ENCODE measurements around the gene DCANP1.

DNA sequence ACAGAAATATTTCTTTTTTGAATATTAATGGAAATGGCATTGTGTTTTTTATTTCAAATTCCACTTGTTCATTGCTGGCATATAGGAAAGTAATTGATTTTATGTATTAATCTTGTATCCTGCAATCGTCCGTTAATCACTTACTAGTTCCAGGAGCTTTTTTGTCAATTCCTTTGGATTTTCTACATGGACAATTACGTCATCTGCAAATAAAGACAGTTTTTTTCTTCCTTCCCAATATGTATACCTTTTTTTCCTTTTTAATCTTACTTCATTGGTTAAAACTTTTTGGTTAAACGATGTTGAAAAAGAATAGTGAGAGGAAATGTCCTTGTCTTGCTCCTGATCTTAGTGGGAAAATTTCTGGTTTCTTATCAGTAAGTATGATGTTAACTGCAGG lies 6.5 kb upstream of the DCANP1 start:
- TF ChIP-seq, protein P1, sequence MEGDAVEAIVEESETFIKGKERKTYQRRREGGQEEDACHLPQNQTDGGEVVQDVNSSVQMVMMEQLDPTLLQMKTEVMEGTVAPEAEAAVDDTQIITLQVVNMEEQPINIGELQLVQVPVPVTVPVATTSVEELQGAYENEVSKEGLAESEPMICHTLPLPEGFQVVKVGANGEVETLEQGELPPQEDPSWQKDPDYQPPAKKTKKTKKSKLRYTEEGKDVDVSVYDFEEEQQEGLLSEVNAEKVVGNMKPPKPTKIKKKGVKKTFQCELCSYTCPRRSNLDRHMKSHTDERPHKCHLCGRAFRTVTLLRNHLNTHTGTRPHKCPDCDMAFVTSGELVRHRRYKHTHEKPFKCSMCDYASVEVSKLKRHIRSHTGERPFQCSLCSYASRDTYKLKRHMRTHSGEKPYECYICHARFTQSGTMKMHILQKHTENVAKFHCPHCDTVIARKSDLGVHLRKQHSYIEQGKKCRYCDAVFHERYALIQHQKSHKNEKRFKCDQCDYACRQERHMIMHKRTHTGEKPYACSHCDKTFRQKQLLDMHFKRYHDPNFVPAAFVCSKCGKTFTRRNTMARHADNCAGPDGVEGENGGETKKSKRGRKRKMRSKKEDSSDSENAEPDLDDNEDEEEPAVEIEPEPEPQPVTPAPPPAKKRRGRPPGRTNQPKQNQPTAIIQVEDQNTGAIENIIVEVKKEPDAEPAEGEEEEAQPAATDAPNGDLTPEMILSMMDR (IDR thresholded peaks at IDR 0.05), result no peak
- no peak for TF ChIP-seq POLR2A (IDR thresholded peaks at IDR 0.05)
